Endodermal cell (in vitro differentiated cells): ENCODE measurements around the gene MICU1. TPM values are rescaled to one million over a fixed set of nuclear protein-coding genes. Genes with fewer than 3 reads are reported as not detected.

Source experiments
- DNase-seq: peaks from one replicate; pipeline ENCODE4 v3.0.0-alpha.2; 2017
- H3K27ac ChIP-seq: 2 replicates; pipeline ENCODE4 v1.5.1; 2013; ENCODE audit warnings: mild to moderate bottlenecking, low read depth, low read length, moderate library complexity
- H3K27me3 ChIP-seq: 2 replicates; pipeline ENCODE4 v1.6.1; 2013; ENCODE audit warnings: mild to moderate bottlenecking, low read length, moderate library complexity; ENCODE audit not compliant: insufficient read depth, control insufficient read depth, poor library complexity, severe bottlenecking
- H3K36me3 ChIP-seq: 2 replicates; pipeline ENCODE4 v1.7.0; 2013; ENCODE audit warnings: mild to moderate bottlenecking, low read length, moderate library complexity; ENCODE audit not compliant: control insufficient read depth, insufficient read depth
- H3K4me1 ChIP-seq: one replicate; pipeline ENCODE4 v1.7.0; 2013; ENCODE audit warnings: low read length; ENCODE audit not compliant: control insufficient read depth, insufficient read depth
- H3K4me3 ChIP-seq: 2 replicates; pipeline ENCODE4 v1.5.1; 2013; ENCODE audit warnings: mild to moderate bottlenecking, low read length, moderate library complexity
- H3K9ac ChIP-seq: 2 replicates; pipeline ENCODE4 v1.6.1; 2013; ENCODE audit warnings: mild to moderate bottlenecking, low read length, moderate library complexity; ENCODE audit not compliant: poor library complexity, severe bottlenecking; ENCODE audit errors: extremely low read depth
- H3K9me3 ChIP-seq: 2 replicates; pipeline ENCODE4 v1.6.1; 2013; ENCODE audit warnings: mild to moderate bottlenecking, low read length, moderate library complexity; ENCODE audit not compliant: control insufficient read depth
- H3K27ac Mint-ChIP-seq: 2 replicates; pipeline ENCODE4 v1.8.0; 2020; ENCODE audit warnings: mixed read lengths
- H3K27me3 Mint-ChIP-seq: 2 replicates; pipeline ENCODE4 v1.8.0; 2021; ENCODE audit warnings: mild to moderate bottlenecking, mixed read lengths; ENCODE audit not compliant: insufficient read depth
- H3K36me3 Mint-ChIP-seq: 2 replicates; pipeline ENCODE4 v1.8.0; 2020; ENCODE audit warnings: low read depth, mixed read lengths
- H3K4me1 Mint-ChIP-seq: 2 replicates; pipeline ENCODE4 v1.8.0; 2020; ENCODE audit warnings: mixed read lengths
- H3K4me3 Mint-ChIP-seq: 2 replicates; pipeline ENCODE4 v1.8.0; 2020; ENCODE audit warnings: mild to moderate bottlenecking, moderate library complexity, mixed read lengths
- H3K9me3 Mint-ChIP-seq: 2 replicates; pipeline ENCODE4 v1.8.0; 2020; ENCODE audit warnings: mild to moderate bottlenecking, mixed read lengths
- WGBS, 2 experiments: methylation state at CpG; one replicate each; pipeline versions ENCODE4 v1.1.5 to v1.1.7; 2013; ENCODE audit warnings: missing lambda C conversion rate in 2 of 2, mixed read lengths in 1 of 2; ENCODE audit not compliant: insufficient coverage in 1 of 2, insufficient read length in 1 of 2; 5-methylcytosine and 5-hydroxymethylcytosine counted together
- total RNA-seq, 2 donors: library from RNA; stranded (reverse); fragmentation: NEBNext Ultra II Directional in 1 of 2; extraction: Animal tissue kit (Norgen Biotek cat#: 25700) in 1 of 2; gene quantifications; 2 replicates in 1 of 2; 3 replicates in 1 of 2; pipeline ENCODE4 v1.2.1, GENCODE V29; 2021
- TF ChIP-seq, protein P1 (sequence below): fragments of 200-600 bp; sonication (generic); conservative IDR thresholded peaks from 2 replicates; pipeline ENCODE4 v1.5.0; 2021; ENCODE audit warnings: antibody characterized with exemption, mild to moderate bottlenecking

Gene MICU1
- total RNA-seq, 2 donors from 2014 or later, result 41.9 to 54.9 TPM

DNA sequence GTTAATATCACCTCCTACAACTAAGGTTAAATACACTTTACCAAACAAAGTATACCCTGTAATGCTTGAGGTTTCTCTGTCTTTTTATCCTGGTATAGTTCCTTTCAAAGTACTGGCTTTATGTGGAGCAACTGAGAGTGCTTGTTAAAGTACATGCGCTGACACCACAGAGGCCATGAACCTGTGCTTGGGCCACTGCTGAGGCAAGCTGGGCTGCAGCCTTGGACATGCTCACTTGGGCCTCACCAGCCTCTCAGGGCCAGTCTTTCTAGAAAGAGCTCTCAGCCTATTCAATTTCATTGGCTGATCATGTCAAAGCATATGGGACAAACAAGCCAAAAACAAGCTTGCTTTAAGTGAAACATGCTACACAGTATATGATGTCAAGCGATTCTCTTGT is 145.0 kb downstream of the MICU1 start:
- no peaks in the 10 kb centered on the region for H3K27me3 Mint-ChIP-seq
- H3K36me3 Mint-ChIP-seq, result peaks cover 10% of the 10 kb centered on the region
- no peaks in the 10 kb centered on the region for H3K4me1 ChIP-seq
- H3K27ac Mint-ChIP-seq, result no peak overlapping the region
- peaks cover 10% of the 10 kb centered on the region for H3K36me3 ChIP-seq
- H3K4me1 Mint-ChIP-seq, result no peaks in the 10 kb centered on the region
- no peaks in the 10 kb centered on the region for H3K9me3 ChIP-seq
- no peak overlapping the region for H3K27ac ChIP-seq
- no peaks in the 10 kb centered on the region for H3K27me3 ChIP-seq
- H3K4me3 ChIP-seq, result no peak overlapping the region
- DNase-seq, result no peak
- TF ChIP-seq, protein P1, sequence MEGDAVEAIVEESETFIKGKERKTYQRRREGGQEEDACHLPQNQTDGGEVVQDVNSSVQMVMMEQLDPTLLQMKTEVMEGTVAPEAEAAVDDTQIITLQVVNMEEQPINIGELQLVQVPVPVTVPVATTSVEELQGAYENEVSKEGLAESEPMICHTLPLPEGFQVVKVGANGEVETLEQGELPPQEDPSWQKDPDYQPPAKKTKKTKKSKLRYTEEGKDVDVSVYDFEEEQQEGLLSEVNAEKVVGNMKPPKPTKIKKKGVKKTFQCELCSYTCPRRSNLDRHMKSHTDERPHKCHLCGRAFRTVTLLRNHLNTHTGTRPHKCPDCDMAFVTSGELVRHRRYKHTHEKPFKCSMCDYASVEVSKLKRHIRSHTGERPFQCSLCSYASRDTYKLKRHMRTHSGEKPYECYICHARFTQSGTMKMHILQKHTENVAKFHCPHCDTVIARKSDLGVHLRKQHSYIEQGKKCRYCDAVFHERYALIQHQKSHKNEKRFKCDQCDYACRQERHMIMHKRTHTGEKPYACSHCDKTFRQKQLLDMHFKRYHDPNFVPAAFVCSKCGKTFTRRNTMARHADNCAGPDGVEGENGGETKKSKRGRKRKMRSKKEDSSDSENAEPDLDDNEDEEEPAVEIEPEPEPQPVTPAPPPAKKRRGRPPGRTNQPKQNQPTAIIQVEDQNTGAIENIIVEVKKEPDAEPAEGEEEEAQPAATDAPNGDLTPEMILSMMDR, result no peak
- H3K4me3 Mint-ChIP-seq, result no peak overlapping the region
- 90 to 99% methylated on average over 2 of the region's 2 CpGs for WGBS, 2 experiments
- H3K9me3 Mint-ChIP-seq, result no peaks in the 10 kb centered on the region
- H3K9ac ChIP-seq, result no peak overlapping the region

DNA sequence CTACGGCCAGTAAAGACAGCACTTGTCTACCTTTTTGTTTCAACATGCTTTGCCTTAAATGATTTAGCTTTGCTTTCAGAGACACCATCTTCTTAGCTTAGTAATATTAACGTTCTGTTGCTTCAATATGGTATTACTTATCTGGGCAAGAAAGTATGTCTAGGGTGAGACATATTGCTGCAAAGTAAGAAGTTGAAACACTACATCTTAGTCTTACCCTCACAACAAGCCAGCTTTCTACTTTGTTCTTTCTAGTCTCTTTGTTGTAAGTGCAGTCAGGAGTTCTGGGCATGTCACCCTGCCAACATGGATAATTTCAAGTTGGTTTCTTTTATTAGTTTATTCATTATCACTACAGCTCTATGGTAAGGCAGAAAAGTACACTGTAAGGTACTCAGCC is 148.4 kb downstream of the MICU1 start:
- DNase-seq, result no peak
- 80 to 100% methylated on average over 1 to 2 of the region's 2 CpGs for whole genome bisulfite sequencing, 2 experiments
- Mint-ChIP-seq H3K4me1 (peaks cover 8% of the 10 kb centered on the region), H3K36me3 (peaks cover 30% of the 10 kb centered on the region), H3K27me3 (no peaks in the 10 kb centered on the region), H3K9me3 (no peaks in the 10 kb centered on the region), H3K27ac (no peak overlapping the region), H3K4me3 (no peak overlapping the region)
- Histone ChIP-seq H3K4me3 (no peak overlapping the region), H3K9me3 (no peaks in the 10 kb centered on the region), H3K36me3 (peaks cover 16% of the 10 kb centered on the region), H3K4me1 (no peaks in the 10 kb centered on the region), H3K27me3 (no peaks in the 10 kb centered on the region), H3K9ac (no peak overlapping the region), H3K27ac (no peak overlapping the region)
- TF ChIP-seq, protein P1, result no peak

DNA sequence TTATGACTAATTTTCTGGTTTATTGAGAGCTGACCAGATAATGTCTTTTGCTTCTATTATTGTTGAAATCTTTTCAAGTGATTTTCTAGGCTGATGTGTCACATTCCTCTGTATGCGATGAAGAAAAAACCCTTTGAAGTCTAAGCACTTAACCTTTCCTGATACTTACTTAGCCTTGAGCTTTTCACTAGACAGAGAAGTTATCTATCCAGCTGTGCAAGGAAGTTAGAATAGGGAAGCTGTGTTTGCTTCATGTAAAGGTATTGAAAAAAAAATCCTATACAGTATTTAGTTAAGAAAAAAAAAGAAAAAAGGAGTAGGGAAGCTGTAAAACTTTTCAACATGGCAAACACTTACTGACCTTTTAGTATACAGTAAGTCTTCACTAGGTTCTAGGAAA is 153.6 kb downstream of the MICU1 start:
- Histone ChIP-seq H3K36me3 (peaks cover 35% of the 10 kb centered on the region), H3K9me3 (peaks cover 8% of the 10 kb centered on the region), H3K4me3 (no peak overlapping the region), H3K27ac (no peak overlapping the region), H3K27me3 (no peaks in the 10 kb centered on the region), H3K4me1 (no peaks in the 10 kb centered on the region), H3K9ac (no peak overlapping the region)
- Mint-ChIP-seq H3K4me1 (peaks cover 13% of the 10 kb centered on the region), H3K9me3 (no peaks in the 10 kb centered on the region), H3K36me3 (peaks cover 45% of the 10 kb centered on the region), H3K27ac (no peak overlapping the region), H3K4me3 (no peak overlapping the region), H3K27me3 (no peaks in the 10 kb centered on the region)
- TF ChIP-seq, protein P1, result no peak
- WGBS, 2 experiments, result 80 to 96% methylated on average over 1 of the region's 1 CpG
- DNase-seq, result no peak
